ENCODE data around the gene ZNF691.

- TF ChIP-seq CTCF (IDR thresholded peaks at IDR 0.05) (no peak), POLR2A (IDR thresholded peaks at IDR 0.05) (no peak), EP300 (IDR thresholded peaks at IDR 0.05) (no peak)
Measured at GRCh38 chr1:42886800-42887199, 40.4 kb downstream of the ZNF691 start.
